Loucy (cell line): ENCODE results near the gene SPATA31D1.

Experiments
- CTCF ChIP-seq: fragments of 200-600 bp; sonication (generic); conservative IDR thresholded peaks from 2 replicates; pipeline ENCODE4 v1.5.1; 2014; ENCODE audit warnings: mild to moderate bottlenecking, antibody characterized with exemption, low read length
- EZH2phosphoT487 ChIP-seq: fragments of 200-600 bp; IDR thresholded peaks from 2 replicates; pipeline ENCODE4 v1.6.1; 2018; ENCODE audit warnings: antibody characterized with exemption, mild to moderate bottlenecking, moderate library complexity, borderline replicate concordance

- TF ChIP-seq CTCF, result no peak
- TF ChIP-seq EZH2phosphoT487, result no peak
Observed at GRCh38 chr9:81984928-81985327, 3.6 kb upstream of the SPATA31D1 start.
